K562 (cell line): ENCODE measurements around the gene ZNF513. TPM values are rescaled to one million over a fixed set of nuclear protein-coding genes. Genes with fewer than 3 reads are reported as not detected.

ENCODE experiments used
- BCLAF1 ChIP-seq, 2 experiments: fragments of 450-650 bp in 1 of 2; IDR thresholded peaks; 2 replicates each; pipeline ENCODE4 v1.6.1; 2011 to 2017; ENCODE audit warnings: low read depth in 2 of 2, antibody characterized with exemption in 1 of 2, borderline replicate concordance in 1 of 2, low read length in 1 of 2, mild to moderate bottlenecking in 1 of 2, mixed read lengths in 1 of 2; ENCODE audit not compliant: control insufficient read depth in 1 of 2
- EP300 ChIP-seq: IDR thresholded peaks from 2 replicates; pipeline ENCODE4 v1.6.1; 2012; ENCODE audit warnings: low read length, improper control_type of control experiment
- PHF8 ChIP-seq: fragments of 200-600 bp; sonication (generic); IDR thresholded peaks from 2 replicates; pipeline ENCODE4 v1.6.1; 2012; ENCODE audit warnings: mixed run types, mild to moderate bottlenecking, inconsistent platforms, low read length, moderate library complexity, borderline replicate concordance
- polyA plus RNA-seq, 8 experiments: library from polyadenylated mRNA; depleted of rRNA in 4 of 8; stranded (reverse) in 5 of 8; unstranded in 3 of 8; fragments of >200 nt; fragmentation: Nextera tagmentation in 2 of 8; fragmentation: Illumina TruSeq in 1 of 8; extraction: Ambion mirVana in 2 of 8; extraction: Trizol in 1 of 8; gene quantifications; 2 replicates each; pipeline versions ENCODE4 v1.2.1 to v1.2.3, GENCODE V29; 2011 to 2014; ENCODE audit warnings: inconsistent platforms in 1 of 8, missing spikeins in 1 of 8
- total RNA-seq, 7 experiments: library from RNA; depleted of rRNA in 6 of 7; stranded (reverse); fragments of >200 nt in 6 of 7; fragmentation: Illumina TruSeq in 2 of 7; extraction: Trizol in 2 of 7; gene quantifications; 2 replicates each; pipeline versions ENCODE4 v1.2.1 to v1.2.3, GENCODE V29; 2011 to 2021; ENCODE audit warnings: low replicate concordance in 1 of 7
- TF ChIP-seq, protein P1 (sequence below), 2 experiments: fragments of 450-650 bp in 1 of 2; sonication (generic) in 1 of 2; formaldehyde crosslinking in 1 of 2; IDR thresholded peaks; 2 replicates each; pipeline versions ENCODE4 v1.7.1 to v1.9.0; 2016 to 2022; ENCODE audit warnings: inconsistent platforms in 1 of 2, mild to moderate bottlenecking in 1 of 2, missing genetic modification reagents in 1 of 2
- TF ChIP-seq, protein P2 (sequence below): sonication (generic); formaldehyde crosslinking; IDR thresholded peaks from 2 replicates; pipeline ENCODE4 v1.8.0; 2023; ENCODE audit warnings: missing genetic modification reagents, mild to moderate bottlenecking, borderline replicate concordance

ZNF513 gene
- total and polyA plus RNA-seq, 9 of the 15 experiments (the other 6 are each of a cell fraction or from before 2014, with no cell fraction given), result 0.04 to 13.6 (median 4.4) TPM

DNA sequence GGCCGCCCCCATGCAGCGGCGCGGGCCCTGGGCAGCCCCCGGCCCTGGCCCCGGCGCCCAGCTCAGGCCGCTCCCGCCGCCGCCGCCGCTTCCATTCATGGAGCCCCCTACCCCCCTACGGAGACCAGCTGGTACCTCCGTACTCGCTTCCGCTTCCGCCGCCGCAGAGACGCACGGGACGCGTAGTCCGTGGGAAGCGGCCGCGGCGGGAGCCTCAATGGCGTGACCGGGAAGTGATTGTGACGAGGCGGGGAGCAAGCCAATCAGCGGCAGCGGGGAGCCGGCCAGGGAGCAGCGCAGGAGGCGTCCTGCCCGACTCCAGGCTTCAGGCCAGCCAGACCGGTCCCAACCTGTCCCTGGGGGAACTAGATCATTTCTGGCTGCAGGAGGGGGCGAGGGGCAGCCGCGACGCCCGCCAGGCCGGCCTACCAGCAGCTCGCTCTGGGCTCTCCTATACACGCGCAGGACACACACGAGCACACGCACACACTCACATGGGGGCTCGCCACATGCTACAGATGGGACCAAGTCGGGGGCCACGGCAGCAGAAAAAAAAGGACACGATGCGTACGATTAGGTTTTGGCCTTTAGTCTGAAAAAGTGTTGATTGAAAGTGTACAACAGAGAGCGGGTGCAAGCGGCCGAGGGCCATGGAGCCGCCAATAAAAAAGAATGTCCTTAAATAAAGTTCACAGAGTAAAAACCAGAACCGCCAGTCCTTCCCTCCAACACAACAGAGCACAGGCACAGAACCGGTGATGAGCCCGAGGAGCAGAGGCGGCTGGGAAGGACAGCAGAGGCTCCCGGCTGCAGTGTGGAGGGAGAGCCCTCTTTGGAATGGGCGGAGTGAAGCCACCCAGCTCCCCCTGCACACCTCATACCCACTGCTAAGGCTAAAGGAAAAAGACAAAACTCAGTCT, at the start of gene ZNF513 (continued):
- TF ChIP-seq, protein P1, sequence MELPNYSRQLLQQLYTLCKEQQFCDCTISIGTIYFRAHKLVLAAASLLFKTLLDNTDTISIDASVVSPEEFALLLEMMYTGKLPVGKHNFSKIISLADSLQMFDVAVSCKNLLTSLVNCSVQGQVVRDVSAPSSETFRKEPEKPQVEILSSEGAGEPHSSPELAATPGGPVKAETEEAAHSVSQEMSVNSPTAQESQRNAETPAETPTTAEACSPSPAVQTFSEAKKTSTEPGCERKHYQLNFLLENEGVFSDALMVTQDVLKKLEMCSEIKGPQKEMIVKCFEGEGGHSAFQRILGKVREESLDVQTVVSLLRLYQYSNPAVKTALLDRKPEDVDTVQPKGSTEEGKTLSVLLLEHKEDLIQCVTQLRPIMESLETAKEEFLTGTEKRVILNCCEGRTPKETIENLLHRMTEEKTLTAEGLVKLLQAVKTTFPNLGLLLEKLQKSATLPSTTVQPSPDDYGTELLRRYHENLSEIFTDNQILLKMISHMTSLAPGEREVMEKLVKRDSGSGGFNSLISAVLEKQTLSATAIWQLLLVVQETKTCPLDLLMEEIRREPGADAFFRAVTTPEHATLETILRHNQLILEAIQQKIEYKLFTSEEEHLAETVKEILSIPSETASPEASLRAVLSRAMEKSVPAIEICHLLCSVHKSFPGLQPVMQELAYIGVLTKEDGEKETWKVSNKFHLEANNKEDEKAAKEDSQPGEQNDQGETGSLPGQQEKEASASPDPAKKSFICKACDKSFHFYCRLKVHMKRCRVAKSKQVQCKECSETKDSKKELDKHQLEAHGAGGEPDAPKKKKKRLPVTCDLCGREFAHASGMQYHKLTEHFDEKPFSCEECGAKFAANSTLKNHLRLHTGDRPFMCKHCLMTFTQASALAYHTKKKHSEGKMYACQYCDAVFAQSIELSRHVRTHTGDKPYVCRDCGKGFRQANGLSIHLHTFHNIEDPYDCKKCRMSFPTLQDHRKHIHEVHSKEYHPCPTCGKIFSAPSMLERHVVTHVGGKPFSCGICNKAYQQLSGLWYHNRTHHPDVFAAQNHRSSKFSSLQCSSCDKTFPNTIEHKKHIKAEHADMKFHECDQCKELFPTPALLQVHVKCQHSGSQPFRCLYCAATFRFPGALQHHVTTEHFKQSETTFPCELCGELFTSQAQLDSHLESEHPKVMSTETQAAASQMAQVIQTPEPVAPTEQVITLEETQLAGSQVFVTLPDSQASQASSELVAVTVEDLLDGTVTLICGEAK (IDR thresholded peaks at IDR 0.05), result peak; percentile 97
- TF ChIP-seq, protein P1 (CRISPR knock-in tag; IDR thresholded peaks at IDR 0.05), result no peak
- TF ChIP-seq, protein P2, sequence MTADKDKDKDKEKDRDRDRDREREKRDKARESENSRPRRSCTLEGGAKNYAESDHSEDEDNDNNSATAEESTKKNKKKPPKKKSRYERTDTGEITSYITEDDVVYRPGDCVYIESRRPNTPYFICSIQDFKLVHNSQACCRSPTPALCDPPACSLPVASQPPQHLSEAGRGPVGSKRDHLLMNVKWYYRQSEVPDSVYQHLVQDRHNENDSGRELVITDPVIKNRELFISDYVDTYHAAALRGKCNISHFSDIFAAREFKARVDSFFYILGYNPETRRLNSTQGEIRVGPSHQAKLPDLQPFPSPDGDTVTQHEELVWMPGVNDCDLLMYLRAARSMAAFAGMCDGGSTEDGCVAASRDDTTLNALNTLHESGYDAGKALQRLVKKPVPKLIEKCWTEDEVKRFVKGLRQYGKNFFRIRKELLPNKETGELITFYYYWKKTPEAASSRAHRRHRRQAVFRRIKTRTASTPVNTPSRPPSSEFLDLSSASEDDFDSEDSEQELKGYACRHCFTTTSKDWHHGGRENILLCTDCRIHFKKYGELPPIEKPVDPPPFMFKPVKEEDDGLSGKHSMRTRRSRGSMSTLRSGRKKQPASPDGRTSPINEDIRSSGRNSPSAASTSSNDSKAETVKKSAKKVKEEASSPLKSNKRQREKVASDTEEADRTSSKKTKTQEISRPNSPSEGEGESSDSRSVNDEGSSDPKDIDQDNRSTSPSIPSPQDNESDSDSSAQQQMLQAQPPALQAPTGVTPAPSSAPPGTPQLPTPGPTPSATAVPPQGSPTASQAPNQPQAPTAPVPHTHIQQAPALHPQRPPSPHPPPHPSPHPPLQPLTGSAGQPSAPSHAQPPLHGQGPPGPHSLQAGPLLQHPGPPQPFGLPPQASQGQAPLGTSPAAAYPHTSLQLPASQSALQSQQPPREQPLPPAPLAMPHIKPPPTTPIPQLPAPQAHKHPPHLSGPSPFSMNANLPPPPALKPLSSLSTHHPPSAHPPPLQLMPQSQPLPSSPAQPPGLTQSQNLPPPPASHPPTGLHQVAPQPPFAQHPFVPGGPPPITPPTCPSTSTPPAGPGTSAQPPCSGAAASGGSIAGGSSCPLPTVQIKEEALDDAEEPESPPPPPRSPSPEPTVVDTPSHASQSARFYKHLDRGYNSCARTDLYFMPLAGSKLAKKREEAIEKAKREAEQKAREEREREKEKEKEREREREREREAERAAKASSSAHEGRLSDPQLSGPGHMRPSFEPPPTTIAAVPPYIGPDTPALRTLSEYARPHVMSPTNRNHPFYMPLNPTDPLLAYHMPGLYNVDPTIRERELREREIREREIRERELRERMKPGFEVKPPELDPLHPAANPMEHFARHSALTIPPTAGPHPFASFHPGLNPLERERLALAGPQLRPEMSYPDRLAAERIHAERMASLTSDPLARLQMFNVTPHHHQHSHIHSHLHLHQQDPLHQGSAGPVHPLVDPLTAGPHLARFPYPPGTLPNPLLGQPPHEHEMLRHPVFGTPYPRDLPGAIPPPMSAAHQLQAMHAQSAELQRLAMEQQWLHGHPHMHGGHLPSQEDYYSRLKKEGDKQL (CRISPR knock-in tag), result 0 out of 2 replicates have a peak, but pooled peaks have one; percentile 50
- TF ChIP-seq BCLAF1 (IDR thresholded peaks at IDR 0.05; ENCODE audit: borderline replicate concordance in 1 of 2, control insufficient read depth in 1 of 2, low read depth in 2 of 2, low read length in 1 of 2) (peak in 1 of 2 experiments; percentile 41; a peak in 1 of 4 replicates), EP300 (0 out of 2 replicates have a peak, but pooled peaks have one; percentile 5), PHF8 (peak; percentile 77; the same call in 1 of the 2 replicates)
